ENCODE measurements around the gene TIAM1.

The TIAM1 gene

DNA sequence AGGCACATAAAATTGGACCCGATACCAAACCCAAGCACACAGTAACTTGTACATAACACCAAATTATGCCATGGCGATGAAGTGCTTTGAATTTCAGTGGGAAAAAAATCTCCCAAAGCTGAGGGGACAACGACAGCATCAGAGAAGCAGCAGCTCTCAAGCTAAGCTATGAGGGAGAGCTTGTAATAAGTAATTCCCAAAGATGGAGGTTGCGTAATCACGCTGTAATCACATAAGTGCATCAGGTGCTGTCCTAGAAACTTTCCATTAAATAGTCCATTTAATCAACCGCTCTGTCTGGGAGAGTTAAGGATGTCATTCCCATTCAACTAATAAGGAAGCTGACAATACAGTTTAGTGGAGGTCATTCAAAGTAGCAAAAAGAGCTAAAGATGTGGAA, 268.2 kb downstream of the TIAM1 start:
- no peak for DNase-seq

DNA sequence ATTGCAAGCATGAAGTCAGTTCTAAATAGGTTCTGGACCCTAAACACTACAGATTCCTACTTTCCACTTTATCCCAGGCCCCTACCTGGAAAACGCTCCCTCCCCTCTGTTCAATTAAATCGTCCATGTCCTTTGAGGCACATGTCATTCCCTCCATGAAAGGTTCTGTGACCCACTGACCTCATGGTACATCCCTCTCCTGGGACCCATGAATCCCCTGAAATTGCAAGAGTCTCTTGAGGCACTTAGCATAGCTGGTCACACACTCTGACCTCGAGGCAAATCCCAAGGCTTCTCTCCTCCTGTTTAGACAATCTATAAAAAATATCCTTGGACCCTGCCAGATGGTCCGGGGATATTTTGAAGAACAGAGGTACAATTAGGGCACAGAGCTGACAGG, 271.5 kb downstream of the TIAM1 start:
- DNase-seq = no peak
